ENCODE data around the gene TTYH3. TPM values are rescaled to one million over a fixed set of nuclear protein-coding genes. Genes with fewer than 3 reads are reported as not detected.
"Not testable (repeated sequence)": the region's sequence is repeated elsewhere in the genome, so short reads cannot be mapped to it uniquely, and the experiment has no call there.

TTYH3 gene, protein sequence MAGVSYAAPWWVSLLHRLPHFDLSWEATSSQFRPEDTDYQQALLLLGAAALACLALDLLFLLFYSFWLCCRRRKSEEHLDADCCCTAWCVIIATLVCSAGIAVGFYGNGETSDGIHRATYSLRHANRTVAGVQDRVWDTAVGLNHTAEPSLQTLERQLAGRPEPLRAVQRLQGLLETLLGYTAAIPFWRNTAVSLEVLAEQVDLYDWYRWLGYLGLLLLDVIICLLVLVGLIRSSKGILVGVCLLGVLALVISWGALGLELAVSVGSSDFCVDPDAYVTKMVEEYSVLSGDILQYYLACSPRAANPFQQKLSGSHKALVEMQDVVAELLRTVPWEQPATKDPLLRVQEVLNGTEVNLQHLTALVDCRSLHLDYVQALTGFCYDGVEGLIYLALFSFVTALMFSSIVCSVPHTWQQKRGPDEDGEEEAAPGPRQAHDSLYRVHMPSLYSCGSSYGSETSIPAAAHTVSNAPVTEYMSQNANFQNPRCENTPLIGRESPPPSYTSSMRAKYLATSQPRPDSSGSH
- 41.2 TPM for total RNA-seq

DNA sequence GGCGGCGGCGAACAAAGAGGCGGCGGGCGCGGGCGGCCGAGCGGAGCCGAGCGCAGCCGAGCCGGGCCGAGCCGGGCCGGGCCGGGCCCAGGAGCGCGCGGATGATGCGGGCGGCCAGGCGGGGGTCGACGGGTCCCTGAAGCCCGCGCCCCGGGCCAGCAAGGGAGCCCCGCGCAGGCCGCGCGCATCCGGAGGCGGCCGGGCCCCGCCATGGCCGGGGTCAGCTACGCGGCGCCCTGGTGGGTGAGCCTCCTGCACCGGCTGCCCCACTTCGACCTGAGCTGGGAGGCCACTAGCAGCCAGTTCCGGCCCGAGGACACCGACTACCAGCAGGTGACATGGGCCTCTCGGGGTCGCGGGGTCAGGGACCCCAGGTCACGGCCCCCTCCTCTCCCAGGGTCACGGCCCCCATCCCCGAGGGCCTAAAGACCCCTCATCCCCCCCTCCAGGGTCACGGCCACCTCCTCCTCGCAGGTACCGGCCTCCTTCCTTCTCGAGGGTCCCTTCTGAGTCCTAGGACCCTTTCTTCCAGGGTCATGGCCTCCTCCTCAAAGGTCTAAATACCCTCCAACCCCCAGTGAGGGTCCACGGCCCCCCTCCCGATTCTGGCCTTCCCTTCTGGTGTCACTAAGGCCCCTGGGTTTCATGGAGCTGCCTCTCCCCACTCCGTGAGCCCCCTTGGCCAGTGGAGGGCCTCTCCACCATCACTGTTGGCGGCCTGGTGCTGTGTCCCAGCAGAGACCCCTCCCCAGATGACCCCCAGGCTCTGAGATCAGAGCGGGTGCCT is at the start of gene TTYH3:
Gene TTYH3 (plus strand): TSS at position 41 of the 787 bp plus-strand sequence. CDS start 170 bp downstream, at position 211.
- no peak for DNase-seq (ENCODE audit: low read depth in 2 of 3, low spot score in 2 of 3)

DNA sequence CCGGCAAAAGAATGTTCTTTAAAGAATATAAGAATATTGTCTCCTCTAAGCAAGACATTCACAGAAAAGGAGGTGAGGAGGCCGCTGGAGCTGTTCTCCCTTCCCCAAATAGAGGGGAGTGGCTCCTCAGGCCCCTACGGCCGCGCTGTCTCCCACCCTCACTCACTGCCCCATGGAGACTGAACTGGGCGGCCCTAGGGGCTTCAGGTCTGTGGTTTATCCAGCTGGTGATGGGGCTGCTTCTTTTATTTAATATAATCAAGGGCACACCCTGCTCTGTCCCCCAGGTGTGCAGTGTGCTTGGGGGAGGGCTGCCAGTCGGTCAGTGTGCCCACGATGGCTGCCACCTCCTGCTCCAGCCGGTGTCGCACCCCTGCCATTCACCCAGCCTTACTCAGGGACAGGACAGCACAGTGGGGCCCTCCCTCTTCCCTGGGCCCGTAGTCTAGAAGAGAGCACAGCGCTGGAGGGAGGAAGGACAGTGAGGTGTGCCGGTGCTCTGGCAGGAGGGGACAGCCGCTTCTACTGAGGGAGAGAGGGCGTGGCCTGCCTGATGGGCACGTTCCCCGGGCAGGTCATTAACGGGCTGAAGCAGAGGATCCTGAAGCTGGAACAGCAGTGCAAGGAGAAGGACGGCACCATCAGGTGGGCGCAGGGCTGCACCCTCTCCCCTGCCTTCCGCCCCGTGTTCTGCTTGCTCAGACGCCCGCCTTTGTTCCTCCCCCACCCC is 49.6 kb upstream of the TTYH3 start:
- DNase-seq (ENCODE audit: low read depth in 2 of 3, low spot score in 2 of 3): no peak

DNA sequence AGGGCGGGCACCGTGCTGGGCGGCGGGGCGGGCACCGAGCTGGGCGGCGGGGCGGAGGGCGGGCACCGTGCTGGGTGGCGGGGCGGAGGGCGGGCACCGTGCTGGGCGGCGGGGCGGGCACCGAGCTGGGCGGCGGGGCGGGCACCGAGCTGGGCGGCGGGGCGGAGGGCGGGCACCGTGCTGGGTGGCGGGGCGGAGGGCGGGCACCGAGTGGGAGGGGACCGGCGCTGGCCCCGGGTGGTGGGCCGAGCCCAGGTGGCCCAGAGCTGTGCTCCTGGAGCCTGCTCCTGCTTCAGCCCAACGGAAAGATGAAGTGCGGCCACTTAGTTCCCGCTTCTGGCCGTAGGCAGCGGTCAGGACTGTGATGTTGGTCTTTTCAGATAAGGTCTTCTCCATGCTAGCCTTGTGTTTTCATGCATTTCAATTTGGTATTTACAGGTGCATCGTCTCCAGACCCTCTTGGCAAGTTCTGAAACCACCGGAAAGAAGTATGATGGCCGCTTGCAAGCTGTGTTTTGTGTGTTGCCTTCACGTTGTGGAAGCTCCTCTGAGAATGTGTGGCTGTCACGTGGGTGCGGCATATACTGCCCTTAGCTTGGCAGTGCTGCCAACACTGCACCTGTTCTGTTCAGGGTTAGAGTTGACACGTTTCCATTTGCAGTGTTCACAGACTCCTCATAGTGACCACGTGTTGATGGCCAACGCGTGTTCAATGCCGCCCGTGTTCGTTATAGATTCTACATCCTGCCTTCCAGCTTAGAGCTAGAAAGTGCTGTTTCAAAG is 47.8 kb upstream of the TTYH3 start:
- no peak for DNase-seq (ENCODE audit: low read depth in 2 of 3, low spot score in 2 of 3)

DNA sequence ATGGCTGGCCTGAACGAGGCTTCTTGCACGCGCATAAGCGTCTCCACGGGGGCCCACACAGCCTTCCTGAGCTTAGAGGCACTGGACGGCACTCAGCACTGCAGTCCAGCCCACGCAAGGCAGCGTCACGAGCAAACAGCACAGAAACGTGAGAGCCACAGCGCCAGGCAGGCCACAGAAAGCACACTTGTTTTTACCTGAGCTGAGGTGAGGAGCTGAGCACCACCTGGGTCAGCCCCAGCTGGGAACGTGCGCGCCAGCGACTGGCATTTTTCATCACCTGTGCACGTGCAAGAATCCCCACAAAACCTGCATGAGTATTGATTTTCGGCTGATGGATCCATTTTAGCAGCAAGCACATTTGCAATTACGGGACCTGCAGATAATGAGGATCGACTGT is 46.3 kb upstream of the TTYH3 start:
- no peak for DNase-seq (ENCODE audit: low read depth in 2 of 3, low spot score in 2 of 3)

DNA sequence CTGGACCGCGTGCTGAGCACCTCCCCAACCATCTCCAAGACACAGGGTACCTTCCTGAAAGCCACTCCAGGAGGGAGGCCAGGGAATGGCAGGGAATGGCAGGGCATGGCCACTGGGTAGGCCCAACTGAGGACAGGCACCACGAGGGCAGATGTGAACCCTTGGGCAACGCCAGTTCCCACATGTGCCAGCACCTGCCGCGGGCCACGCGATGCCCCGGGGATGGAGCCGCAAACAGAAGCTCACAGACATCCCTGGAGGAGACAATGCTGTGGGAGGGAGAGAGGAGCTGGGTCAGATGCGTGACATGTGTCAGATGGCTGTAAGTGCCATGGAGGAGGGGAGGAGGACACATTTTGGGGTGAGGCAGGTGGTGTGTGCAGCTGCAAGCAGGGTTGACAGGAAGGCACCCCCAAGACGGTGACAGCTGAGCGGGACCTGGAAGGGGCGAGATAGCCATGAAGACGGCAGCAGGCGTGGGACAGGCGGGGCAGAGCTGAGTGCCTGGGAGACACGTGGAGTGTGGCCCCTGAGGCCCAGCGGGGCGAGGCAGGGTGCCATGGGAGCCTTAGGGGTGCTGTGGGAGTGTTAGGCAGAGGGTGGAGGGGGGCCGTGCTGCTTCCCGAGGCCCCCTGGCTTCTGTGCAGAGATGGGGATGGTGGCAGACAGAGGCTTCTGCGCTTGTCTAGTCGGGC is 45.3 kb upstream of the TTYH3 start:
- no peak for DNase-seq (ENCODE audit: low read depth in 2 of 3, low spot score in 2 of 3)

DNA sequence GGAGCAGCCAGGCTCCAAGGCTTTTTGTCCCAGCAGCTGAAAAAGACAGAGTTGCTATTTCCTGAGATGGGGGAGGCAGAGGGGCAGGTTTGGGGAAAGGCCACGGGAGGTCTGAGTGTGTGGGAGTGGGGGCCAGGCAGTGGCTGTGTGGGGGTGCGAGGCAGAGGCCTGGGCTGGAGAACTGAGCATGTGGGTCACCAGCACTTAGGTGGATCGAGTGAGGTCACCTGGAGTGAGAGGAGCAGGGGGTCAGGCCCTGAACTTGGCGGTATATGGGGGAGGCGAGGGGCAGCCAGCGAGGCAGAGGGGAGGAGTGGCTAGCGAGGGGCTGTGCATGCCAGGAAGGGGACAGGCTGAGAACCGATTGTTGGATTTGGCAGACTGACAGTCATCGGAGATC is 44.7 kb upstream of the TTYH3 start:
- DNase-seq (ENCODE audit: low read depth in 2 of 3, low spot score in 2 of 3): no peak

DNA sequence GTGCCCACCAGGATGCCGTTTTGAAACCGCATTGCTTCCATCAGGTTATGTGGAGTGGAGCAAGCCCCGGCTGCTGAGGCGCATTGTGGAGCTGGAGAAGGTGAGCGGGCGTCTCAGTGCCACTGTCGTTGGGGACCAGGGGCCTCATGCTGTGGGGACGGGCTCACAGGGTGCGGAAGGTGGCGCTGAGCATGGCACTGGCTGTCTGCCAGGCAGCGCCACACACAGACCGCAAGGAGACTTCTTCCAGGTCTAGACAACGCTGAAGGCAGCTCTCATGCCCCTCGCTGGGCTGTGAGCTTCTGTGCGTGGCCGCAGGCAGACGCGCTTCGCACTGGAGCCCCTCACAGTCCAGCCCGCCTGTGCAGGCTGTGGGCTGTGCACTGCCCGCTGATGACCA is 44.0 kb upstream of the TTYH3 start:
- DNase-seq (ENCODE audit: low read depth in 2 of 3, low spot score in 2 of 3): no peak

DNA sequence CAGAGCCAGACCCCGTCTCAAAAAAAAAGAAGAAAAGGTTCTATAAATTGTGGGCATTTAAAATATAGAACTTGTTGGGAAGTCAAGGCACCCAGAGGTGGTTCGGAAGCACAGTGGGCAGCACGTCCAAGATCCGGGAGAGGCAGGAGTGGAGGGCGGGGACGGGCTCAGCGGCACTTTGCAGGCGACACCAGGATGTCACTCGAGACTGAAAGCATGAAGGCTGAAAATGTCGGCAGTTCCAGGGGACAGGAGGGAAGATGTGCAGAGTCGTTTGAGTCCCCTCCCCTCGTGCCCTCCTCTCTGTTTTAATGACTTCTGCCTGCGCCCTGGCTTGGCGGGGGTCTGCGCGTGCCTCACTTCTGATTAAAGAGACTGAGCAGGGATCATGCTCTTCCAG is 42.4 kb upstream of the TTYH3 start:
- no peak for DNase-seq (ENCODE audit: low read depth in 2 of 3, low spot score in 2 of 3)

DNA sequence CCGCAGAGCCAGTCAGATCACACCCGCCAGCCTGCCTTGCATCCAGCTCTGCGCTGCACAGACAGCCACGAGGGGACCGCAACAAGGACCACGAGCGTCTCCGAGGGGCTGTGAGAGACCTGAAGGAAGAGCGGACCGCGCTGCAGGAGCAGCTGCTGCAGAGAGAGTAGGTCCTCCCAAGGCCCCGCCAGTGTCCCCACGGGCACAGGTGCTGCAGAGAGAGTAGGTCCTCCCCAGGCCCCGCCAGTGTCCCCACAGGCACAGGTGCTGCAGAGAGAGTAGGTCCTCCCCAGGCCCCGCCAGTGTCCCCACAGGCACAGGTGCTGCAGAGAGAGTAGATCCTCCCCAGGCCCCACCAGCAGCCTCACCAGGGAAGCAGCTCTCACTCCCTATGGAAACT is 41.8 kb upstream of the TTYH3 start:
- not testable (repeated sequence) for DNase-seq (ENCODE audit: low read depth in 2 of 3, low spot score in 2 of 3)

DNA sequence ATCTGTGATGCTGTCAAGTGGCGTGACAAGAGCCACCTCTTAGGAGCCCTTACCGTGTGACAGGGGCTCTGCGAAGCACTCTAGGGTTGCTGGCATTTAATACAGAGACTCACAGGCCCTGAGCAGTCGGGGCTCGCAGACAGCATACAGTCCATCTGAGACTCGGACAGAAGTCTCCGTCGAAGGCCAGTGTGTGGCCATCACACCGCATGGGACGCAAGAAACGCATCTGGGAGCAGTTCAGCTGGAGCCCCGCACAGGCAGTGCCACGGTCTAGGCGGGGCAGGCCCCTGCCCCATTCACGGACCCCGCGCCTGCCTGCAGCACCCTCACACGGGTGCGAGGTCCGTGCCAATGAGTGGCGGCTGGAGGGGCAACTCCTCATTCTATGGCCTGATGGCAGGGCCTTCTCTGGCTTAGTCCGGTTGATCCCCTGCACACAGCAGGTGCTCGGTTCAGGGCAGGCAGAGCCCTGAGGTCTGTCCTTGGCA is 39.4 kb upstream of the TTYH3 start:
- DNase-seq (ENCODE audit: low read depth in 2 of 3, low spot score in 2 of 3): no peak

DNA sequence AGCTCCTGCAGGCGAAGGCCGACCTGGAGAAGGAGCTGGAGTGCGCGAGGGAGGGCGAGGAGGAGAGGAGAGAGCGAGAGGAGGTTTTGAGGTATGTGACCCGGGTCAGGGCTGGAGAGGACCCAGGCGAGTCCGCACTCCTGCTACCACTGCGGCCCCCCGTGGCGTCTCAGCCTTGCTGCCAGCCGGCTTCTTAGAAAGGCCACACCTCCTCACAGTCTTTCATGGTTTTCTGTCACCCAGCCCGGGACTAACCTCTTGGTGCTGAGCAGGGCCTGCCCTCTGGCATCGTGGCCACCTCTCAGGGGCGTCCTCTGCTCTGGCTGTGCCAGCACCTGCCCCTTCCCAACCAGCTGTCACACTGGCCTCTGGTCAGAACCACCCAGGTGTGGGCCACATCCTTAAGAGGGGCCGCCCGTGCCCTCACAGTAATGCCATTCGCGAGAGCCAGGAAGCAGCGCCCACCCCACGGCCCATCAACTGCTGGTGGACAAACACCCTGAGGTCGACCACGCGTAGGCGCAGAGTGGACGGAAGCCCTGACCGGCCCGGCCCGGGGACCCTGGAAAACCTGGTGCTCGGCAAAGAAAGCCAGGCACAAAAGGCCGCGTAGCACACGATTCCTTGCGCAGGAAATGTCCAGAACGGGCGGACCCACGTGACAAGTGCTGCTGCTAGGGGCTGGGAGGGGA is 38.6 kb upstream of the TTYH3 start:
- no peak for DNase-seq (ENCODE audit: low read depth in 2 of 3, low spot score in 2 of 3)

DNA sequence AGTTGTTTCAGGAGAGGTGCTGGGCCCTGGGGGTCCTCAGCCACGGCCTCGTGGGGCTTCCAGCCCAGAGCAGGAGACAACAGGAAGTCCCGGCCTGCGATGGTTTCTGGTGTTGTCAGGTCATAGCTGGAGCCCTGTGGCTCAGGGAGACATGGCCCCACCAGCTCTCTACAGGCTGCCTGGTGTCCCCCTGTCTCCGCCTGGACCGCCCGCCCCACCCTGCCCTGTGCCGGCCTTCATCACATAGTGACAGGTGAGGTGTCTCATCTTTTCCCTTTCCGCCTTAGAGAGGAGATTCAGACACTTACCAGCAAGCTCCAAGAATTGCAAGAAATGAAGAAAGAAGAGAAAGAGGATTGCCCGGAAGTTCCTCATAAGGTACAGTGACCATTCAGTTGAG is 37.2 kb upstream of the TTYH3 start:
- DNase-seq (ENCODE audit: low read depth in 2 of 3, low spot score in 2 of 3): no peak

DNA sequence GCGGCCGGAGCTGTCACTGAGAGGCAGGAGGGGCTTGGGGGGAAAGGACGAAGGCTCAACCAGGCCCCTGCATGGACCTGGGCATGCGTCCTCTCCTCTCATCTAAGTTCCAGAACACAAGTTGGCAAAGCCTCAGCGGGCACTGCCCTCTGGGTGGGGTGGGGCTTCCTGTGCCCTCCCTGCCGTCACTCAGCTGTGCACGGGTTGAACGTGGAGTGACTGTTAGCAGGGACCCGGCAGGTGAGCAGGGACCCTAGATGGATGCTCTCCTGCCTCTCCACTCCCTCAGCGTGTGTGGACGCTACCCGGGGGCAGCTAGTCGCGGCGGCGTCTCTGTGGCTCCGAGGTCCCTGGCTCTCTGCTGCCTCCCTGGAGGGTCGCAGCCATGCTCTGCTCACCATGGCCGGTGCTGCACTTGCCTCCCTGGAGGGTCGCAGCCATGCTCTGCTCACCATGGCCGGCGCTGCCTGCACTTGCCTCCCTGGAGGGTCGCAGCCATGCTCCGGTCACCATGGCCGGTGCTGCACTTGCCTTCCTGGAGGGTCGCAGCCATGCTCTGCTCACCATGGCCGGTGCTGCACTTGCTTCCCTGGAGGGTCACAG is 36.4 kb upstream of the TTYH3 start:
- DNase-seq (ENCODE audit: low read depth in 2 of 3, low spot score in 2 of 3): no peak

DNA sequence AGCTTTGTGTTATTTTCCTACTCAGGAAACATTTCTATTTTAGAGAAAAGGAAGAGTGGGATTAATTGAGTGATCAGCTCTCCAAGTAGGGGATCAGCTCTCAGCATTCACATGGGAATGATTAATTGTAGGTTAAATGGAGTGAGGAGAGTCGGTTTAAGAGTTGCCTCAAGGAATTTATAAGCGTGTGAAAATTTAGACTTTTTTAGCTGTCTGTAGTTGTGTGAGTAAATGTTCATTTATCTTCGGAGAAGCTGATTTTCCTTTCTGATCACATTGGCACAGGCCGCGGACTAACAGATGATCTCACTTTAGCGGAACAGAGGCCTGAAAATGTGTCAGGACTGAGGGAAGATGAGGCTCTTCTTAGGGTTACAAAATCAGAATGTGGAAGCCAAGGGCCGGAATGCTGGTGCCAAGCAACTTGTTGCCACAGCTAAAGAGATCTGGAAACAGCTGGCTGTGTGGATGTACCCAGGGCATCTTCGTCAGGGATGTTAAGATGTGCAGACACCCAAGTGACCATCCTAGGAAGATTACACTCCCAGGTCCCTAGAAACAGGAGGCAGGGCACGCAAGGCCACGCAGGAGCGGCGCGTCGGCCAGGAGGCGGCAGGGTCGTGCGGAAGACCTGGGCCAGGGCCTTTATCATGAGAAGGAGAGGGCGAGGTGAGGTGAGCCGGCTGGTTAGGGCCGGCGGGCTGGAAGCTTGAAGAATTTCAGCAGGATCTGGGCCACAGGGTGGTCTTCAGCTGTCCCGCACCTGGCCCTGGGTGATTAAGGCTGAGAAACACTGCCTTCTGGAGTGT is 35.1 kb upstream of the TTYH3 start:
- no peak for DNase-seq (ENCODE audit: low read depth in 2 of 3, low spot score in 2 of 3)

DNA sequence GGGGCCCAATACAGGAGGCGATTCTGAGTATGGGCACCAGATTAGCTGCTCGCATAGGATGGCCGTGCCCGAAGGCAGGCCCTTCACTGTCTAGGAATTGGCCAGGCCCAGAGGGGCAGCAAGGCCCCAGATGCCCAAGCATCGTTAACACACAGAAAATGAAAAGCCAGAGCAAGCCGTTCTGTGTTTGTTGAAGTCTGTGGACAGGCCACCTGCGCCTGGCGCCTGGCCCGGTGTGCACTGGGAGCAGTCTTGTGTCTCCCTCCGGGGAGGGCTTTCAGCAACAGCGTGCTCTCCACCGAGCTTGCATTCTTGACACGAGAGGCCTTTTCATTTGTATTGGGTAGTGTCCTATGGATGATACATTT is 34.5 kb upstream of the TTYH3 start:
- no peak for DNase-seq (ENCODE audit: low read depth in 2 of 3, low spot score in 2 of 3)

DNA sequence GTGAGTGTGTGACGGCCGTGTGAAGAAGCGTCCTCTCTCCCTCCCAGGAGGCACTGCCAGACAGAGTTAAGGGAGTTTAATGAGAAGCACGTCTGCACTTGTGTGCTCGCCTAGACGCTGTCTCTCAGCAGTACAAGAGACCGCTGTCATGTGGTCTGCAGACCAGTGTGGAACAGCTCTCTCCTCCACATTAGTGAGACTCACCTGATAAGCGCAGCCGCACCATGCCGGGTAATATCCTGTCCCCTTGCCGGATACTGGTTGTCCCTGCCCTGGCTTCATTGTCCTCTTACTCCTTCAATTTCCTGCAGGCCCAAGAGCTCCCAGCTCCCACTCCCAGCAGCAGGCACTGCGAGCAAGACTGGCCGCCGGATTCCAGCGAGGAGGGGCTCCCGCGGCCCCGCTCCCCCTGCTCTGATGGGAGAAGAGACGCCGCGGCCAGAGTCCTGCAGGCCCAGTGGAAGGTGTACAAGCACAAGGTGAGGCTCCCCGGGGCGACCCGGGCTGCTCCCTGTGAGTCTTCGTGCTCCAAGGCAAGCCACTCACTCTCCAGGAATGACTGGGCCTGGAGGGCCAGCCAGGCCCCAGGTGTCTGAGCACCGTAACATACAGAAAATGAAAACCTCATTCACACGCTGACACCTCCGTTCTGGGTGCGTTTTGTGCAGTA is 33.5 kb upstream of the TTYH3 start:
- DNase-seq (ENCODE audit: low read depth in 2 of 3, low spot score in 2 of 3): no peak

DNA sequence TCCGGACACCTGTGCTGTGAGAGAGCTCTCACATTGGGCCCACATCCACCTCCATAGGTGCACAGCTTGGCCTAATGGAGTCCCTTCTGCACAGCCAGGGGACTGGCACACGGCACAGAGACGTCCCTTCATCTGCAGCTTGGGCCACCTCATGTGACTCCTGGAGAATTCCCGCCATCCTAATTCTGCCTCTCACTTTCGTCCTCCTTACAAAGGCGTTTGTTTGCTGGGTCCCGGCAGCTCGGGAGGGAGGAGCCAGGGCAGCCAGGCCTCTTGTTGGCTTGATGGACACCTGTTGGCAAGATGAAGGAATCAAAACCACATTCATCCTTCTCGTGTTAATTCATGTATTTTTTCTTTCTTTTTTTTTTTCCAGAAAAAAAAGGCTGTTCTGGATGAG is 30.7 kb upstream of the TTYH3 start:
- no peak for DNase-seq (ENCODE audit: low read depth in 2 of 3, low spot score in 2 of 3)
